Esophagus squamous epithelium (tissue), 4 donors: ENCODE data around the gene PRKCB.

Experiments used
- CTCF ChIP-seq, 6 experiments: fragments of 450-650 bp in 4 of 6; fragments of 200-600 bp in 2 of 6; sonication (generic) in 2 of 6; IDR thresholded peaks; one replicate each; pipeline ENCODE4 v1.5.1; 2016 to 2019; ENCODE audit warnings: antibody characterized with exemption in 6 of 6, mild to moderate bottlenecking in 4 of 6, moderate library complexity in 4 of 6
- POLR2A ChIP-seq, 4 donors: fragments of 450-650 bp; IDR thresholded peaks; one replicate each; pipeline ENCODE4 v1.6.1; 2017; ENCODE audit warnings: antibody characterized with exemption in 4 of 4, mild to moderate bottlenecking in 4 of 4, moderate library complexity in 3 of 4

DNA sequence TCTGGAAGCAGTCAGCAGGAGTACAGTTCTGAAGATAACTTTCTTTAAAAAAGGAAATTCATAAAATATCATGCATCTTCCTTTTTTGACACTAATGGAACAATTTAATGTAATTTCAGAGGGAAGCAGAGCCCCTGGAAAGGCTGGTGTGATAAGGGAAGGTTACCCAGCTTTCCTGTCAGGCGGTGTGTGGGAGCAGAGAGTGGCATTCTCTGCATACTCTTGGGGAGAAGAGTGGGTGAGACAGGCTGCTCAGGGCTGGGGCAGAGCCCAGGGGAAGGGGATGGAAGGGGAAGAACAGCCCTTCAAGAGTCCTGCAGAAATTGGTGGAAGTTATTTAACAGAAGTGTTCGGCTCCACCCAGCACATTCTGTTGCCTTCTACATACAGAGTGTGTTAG is 84.7 kb downstream of the PRKCB start:
- no peak for TF ChIP-seq CTCF (IDR thresholded peaks at IDR 0.05)
- no peak for TF ChIP-seq POLR2A (IDR thresholded peaks at IDR 0.05)
